Activated CD8-positive, alpha-beta memory T cell treated with anti-CD3 and anti-CD28 coated beads for 48 hours (primary cell): ENCODE results near the gene ABHD13.
"Not testable (repeated sequence)": the region's sequence is repeated elsewhere in the genome, so short reads cannot be mapped to it uniquely, and the experiment has no call there.

Source experiments
- DNase-seq, 3 experiments: peaks; one replicate each; pipeline ENCODE4 v3.0.0-alpha.2; 2020; ENCODE audit warnings: low read depth in 2 of 3, low spot score in 2 of 3

ABHD13 gene

DNA sequence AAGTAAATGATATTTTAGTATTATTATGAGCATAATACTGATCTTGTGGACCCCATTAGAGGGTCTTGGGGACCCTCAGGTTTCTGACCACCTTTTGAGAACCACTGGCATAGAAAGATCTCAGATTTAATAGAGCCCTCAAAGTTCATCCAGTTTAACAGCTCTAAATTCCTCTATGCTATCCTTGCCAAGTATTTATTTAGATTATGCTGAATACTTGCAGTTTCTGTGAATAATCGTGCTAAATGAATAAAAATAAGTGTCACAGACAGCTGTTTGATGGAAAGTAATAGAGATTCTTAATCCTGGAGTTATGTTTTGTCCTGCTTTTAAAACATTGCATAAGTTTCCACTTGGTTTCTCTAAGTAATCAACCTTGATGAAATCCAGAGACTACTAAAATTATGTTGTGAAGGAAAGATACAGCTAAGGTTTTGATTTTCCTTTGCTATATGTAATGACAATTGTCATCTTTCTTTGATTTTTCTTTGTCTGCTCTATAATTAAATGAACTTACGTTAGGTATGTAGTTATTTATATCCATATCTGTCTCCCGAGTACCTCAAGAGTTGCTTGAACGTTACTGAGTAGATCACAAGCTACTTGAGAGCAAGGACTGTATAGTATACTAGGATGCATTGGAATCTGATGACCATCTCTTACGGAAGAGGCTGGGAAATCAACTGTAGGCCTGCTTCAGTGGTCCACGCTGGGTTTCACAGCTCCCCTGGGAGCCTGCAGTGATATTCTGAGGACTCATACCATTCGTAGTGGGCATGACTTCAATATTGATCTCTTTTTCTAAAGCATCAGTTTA lies 5.7 kb downstream of the ABHD13 start:
- no peak for DNase-seq

DNA sequence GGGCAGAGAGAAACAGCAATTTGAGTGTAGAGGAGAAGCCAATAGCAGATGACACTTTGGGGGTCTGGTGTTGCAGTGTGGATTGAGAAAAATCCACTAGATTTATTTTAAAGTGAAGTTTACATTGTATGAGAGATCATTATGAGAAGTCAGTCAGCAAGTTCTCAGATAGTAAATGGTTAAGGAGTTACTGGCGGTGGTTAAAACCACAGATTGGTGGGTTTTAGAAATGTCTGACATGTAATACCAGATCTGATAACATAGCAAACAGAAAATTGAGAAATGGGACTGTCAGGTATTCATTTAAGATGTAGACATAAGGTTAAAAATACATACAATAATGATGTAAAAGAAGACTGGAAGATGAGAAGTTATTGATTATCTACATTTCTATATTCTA lies 7.2 kb downstream of the ABHD13 start:
- no peak for DNase-seq

DNA sequence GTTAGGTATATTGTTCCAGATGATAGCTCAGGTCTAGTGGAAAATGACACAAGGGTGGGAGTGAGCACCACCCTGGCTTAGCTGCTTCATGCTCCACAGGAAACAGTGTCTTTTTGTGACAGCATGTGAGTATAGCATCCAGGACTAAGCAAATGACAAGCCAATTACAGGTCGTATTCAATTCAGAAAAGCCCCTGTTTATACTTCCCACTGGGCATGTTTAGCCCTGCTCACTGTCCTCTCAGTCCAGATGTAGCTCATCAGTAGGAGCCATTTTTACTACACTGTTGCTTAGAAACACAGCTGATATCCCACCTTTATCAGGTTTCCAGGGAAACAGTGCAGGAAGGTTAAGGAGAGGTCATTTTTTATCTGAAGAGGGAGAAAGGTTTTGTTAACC lies 8.0 kb downstream of the ABHD13 start:
- DNase-seq = no peak

DNA sequence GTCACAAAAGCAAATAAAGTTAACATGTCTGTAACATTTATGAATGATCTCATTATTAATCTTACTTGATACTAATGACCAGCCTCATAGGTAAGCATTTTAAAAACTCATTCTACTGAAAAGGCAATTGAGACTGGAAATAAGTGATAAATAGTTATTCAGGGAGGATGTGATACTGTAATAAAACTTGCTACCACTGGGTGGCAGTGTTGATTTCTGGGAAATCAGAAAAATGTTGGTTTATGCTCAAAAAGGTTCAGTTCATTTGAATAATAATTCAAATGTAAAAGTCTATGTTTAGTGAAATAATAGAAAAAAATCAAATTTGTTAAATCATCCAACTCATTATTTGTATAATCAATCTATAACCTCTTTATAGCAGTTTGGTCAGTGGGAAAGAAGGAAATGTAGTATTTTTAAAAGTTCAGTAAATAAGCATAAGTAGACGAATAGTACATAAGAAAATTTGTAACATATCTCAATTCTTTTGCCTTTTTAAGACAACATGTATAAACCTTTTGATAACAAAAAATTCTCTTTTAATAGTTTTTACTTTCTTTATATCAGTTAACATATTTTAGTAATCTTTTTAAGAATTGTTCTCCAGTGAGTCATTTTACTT lies 9.6 kb downstream of the ABHD13 start:
- no peak for DNase-seq

DNA sequence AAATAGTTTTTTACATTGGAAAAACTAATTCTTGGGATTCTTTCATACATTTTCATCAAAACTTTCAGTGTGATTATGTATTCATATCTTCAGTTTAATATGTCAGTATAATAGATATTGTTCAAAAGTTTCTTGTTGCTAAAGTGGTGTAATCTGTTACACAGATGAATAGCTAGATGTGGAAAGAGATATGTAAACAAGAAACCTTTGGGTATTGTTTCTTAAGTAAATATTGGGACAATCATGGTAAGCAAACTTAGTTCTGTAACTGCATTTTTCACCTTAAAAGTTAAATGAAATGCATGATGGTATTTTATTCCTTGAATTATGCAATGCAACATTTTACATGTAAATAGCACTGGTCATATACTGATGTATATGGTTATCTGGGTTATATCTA lies 12.2 kb downstream of the ABHD13 start:
- no peak for DNase-seq

DNA sequence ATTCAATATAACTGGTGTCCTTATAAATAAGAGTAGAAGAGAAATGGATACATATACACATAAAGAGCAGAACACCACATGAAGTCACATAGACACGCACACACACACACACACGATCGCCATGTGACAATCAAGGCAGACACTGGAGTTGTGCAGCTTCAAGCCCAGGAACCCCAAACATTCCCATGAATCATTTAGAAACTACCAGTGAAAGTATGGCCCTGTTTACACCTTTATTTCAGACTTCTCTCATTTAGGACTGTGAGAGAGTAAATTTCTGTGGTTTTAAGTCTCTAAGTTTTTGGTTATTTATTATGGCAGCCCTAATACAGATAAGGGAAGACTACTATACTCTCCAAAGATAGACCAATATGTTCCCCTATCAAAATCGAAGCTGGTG lies 31.0 kb downstream of the ABHD13 start:
- DNase-seq = no peak

DNA sequence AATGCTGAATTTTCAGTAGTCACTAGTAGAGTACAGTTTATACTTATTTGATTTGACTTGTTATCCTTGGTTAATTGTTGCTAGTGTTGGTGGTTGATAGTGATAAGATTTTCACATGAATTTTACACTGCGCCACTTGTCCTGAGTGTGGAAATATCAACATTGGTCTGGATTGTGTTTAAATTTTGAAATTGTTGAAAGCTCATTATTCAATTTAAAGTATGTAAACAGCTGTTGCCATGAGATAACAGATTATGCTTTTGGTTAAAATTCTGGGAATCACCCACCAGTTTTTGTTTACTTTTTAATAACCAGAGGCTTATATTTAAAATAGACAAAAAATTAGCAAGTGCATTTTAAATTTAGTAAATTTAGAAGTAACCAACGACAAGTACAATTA lies 39.1 kb downstream of the ABHD13 start:
- DNase-seq = no peak

DNA sequence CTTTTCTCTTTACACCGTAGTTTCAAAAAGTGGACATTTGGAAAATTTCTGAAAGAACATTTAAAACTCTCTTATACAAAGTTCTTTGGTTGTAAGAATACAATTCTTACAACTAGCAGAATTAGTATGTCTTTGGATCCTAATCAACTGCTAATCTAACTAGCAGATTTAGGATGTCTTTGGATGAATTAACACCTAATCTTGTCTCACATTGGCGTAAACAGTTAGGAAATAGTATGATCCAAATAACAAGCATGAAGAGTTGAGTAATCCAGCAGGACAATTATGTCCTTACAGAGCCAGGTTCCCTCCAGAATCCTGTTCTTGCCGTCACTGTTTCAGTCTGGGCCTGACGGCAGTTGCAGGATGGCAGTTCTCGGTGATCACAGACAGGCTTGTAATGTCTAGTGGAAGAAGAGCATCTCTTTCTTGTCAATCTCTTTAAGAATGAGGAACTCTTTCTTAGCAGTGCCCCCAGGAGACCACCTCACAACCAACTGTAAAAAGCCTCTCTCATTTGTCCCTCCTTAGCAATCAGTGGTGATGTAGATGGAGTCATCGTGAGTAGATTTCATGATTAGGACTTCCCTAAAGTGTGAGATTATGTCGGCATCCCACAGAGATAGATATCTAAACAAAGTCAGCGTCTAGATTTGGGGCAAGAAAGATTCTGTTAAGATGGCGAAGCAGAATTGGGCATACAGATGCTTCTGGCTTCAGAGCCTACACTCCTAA lies 45.6 kb downstream of the ABHD13 start:
- no peak for DNase-seq

DNA sequence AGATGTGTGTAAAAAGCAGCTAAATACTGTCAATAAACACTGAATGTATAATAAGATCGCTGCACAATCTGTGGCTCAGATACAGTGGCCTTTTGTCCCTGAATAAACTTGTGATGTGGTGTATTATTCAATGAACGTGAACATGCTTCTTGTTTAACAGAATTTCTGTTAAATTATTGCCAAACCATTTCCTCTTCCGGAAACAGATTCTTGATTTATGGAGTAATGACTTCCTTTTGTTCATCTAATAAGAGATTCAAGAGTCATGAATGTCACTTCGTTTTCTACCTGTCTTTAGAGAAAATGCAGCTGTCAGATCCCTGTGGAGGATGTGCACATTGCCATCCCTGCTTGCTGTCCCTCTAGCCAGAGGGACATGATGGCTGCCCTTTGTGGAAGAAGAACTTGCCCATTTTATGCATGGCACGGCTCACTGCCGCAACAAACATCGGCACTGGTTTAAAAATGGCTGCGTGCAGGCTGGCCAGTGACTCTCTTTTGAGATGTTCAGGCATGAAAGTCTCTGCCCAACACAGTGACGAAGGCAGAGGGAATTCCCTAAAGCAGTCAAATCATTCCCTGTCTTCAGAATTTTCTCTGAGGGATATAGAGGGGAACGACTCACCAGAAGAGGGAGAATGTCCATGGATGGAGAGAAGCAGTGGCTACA lies 48.3 kb downstream of the ABHD13 start:
- DNase-seq = no peak

DNA sequence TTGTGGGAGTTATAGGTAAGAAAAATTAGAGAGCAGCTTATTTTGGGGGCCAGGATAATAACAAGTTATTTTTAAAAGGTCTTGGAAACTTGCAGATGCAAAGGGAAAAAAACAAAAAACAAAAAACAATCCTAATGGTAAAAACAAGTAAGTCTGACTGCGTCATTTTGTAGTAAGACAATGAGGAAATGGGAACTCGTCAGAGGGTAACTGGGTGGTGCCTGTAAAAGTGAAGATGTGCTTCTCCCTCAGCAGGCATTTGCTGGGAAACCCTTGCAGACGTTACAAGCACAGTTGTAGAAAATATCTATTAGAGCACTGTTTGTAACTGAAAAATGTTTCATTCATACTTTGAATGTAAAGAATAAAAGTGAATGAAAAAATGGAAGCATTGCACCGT lies 49.2 kb downstream of the ABHD13 start:
- no peak for DNase-seq

DNA sequence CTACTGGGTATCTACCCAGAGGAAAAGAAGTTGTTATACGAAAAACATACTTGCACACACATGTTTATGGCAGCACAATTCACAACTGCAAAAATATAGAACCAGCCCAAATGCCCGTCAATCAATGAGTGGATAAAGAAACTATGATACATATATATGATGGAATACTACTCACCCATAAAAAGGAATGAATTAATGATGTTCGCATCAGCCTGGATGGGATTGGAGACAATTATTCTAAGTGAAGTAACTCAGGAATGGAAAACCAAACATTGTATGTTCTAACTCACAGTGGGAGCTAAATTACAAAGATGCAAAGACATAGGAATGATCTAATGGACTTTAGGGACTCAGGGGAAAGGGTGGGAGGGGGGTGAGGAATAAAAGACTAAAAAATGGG lies 49.7 kb downstream of the ABHD13 start:
- not testable (repeated sequence) for DNase-seq

DNA sequence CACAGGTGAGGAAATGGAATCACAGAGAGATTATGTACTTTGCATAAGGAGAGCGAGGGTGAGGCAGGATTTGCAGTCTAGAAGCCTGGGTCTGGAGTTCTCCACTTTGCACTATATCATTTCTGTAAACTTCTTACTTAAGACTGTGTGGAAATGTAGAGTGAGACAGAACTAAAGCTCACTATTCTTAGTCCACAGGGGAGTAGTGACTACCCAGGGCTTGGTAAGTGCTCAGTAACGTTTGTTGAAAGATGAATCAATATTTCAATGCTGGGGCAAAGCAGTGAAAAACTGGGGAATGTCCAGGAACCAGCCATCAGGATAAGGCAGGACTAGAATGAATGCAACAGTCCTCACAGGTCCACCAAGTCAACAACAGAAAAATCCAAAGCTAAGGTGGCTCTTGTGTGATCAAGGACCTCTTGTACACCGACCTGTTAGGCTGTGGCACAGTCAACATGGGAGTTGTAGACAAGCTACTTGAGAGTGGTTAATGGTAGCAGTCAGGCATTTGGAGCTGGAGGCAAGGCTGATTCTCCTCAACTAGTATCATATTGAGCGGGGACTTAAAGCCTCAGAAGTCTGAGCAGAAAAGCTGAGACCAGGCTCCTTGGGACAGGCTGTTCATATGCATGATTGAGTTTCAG lies 50.4 kb downstream of the ABHD13 start:
- no peak for DNase-seq

DNA sequence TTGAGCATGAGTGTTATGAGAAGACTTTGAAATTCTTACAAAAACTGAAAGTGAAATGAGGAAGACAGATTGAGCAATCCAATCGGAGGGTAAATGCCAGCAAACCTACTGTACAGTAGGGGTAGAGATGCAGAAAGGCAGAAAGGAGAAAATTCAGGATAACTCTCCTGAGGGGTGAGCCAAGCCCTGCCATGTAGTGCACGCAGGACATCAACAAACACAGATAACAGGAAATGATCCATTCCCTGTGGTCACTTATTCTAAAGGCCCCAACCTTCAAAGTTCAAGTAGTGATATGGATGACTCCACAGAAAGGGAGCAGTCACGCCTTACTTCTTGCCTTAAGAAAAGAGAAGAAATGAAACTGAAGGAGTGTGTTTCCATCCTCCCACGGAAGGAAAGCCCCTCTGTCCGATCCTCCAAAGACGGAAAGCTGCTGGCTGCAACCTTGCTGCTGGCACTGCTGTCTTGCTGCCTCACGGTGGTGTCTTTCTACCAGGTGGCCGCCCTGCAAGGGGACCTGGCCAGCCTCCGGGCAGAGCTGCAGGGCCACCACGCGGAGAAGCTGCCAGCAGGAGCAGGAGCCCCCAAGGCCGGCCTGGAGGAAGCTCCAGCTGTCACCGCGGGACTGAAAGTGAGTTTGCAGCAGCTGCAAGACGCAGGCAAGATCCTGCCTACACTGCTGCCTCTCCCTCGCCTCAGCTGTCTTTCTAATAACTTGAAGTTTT lies 51.6 kb downstream of the ABHD13 start, which contains the start of gene TNFSF13B:
Gene TNFSF13B (plus strand): TSS at position 118 of the 728 bp plus-strand sequence. CDS start 178 bp downstream, at position 296.
- no peak for DNase-seq

DNA sequence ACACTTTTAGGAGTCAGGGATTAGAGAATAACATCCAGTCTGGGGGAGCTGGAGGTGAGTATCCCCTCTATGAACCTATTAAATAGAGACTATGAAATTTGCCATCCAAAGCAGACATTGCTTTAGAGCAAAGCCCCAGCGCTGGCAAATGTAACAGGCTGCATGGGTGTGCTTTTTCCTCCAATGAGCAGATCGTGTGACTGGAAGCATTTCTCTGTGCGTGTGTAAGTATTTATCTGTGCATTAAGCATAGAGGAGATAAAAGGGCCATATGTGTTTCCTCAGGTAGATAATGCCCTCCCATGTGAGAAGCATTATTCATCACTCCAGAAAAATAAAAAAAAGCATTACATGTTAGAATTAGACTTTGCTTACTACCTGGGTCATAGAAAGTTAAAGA lies 52.2 kb downstream of the ABHD13 start:
- no peak for DNase-seq

DNA sequence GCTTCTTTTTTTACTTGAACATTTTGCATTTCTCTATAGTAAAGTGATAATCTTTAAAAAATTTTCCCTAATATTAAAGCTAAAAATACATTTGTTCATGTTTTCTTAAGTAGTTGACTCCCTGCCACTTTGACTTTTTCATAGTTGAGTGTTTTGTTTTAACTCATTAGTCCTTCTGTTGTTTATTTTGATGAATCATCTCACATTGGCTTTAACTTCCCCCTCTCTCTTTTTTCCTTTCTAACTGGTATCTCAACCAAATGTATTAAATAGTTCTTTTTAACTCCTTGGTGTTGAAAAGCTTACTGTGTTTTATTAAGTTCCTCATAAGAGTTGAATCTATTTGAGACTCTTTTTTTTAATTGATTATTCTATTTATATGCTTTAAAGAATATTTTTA lies 54.1 kb downstream of the ABHD13 start:
- DNase-seq = no peak

DNA sequence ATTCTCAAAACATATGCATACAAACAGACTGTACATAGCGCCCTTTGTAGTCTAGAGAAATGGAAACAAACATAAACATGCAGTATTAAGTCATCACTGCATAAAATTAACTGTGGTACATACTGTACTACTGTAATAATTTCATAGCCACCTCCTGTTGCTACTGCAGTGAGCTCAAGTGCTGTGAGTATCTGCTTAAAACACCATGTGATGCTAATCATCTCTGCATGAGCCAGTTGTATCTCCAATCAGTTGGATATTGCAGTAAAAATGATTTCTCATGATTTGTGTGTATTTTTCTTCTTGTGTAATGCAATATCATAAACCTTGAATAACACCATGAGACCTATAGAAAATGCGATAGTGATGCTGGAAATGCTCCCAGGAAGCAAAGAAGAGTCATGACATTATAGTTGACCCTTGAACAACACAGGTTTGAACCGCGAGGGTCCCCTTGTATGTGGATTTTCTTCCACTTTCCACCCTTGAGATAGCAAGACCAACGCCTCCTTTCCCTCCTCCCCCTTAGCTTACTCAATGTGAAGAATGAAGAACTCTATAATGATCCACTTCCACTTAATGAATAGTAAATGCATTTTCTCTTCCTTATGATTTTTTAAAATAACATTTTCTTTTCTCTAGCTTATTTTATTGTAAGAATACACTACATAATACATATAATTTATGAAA lies 55.4 kb downstream of the ABHD13 start:
- no peak for DNase-seq

DNA sequence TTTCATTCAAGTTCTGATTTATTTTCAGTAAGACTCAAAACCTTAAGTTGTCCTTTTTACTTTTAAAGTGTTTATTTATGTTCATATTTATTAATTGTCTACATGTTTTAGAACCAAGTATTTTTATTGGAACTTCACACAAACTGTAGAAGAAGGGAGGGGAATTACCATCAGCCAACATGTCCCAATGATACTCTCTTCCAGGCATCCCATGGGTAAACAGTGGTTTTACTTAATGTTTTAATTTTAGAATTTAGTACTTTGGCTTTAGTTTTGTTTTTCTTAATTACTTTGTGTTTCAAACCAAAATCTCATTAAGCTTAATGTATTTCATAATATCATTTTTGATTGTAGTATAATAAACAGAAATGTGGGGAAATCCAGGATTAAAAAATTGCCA lies 56.5 kb downstream of the ABHD13 start:
- no peak for DNase-seq

DNA sequence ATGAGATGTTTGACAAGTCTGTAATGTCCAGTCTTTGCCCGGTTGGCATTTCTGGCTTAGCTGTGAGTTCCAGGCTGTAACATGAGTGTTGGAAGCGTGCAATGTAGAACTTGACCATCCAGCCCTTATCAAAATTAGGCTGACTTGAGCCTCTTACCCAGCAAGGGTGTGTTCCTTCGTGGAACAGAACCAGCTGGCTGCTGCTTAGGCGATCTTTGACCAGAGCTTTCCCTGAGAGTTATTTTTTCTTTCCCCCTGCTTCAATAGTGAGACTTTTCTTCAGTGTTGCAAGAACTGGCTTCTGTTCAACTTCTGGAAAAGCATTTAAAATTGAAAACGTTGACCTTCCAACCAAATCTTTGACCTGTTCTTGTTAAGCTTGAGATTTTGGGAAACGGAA lies 57.9 kb downstream of the ABHD13 start:
- DNase-seq = no peak

DNA sequence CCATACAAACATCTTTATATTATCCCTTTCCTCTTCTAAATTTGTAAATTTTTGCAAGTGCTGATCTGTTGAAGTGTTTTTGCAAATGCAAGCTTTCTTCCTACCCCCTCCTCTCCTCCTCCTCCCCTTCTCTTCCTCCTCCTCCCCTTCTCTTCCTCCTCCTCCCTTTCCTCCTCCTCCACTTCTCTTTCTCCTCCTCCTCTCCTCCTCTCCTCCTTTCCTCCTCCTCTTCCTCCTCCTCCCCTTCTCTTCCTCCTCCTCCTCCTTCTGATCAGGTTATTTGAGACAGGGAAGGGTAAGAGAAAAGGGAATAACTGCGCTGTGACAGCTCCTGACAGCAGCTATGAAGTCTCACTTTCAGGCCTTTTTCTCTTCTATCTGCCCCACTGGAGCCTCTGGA lies 60.3 kb downstream of the ABHD13 start:
- no peak for DNase-seq

DNA sequence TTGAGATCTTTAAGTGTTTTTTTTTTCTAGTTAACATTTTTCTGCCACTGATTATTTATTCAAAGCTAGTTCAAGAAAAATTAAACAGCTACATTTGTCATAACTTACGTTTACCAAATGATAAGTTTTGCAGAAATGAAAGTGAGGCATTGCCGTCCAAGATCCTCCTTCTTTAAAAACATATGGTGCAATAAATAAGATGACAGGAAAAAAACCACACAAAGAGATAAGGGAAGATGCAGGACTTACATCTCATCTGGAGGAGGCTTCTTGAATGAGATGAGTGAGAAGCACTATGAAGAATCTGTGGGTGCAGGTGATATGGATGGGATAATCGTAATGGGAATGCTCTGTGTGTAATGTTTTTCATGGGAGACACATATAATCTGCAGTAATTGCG lies 63.7 kb downstream of the ABHD13 start:
- no peak for DNase-seq
